H9 (cell line): ENCODE measurements around the gene KIF13A. TPM values are rescaled to one million over a fixed set of nuclear protein-coding genes. Genes with fewer than 3 reads are reported as not detected.

Experiments used
- DNase-seq: peaks from one replicate; pipeline ENCODE4 v3.0.0-alpha.2; 2017
- H2AFZ ChIP-seq: one replicate; pipeline ENCODE4 v1.6.1; 2013; ENCODE audit warnings: mild to moderate bottlenecking, low read length, control low read depth, moderate library complexity
- H2AK5ac ChIP-seq: 2 replicates; pipeline ENCODE4 v1.6.1; 2013; ENCODE audit warnings: low read length, control low read depth, mixed read lengths; ENCODE audit not compliant: insufficient read length
- H2BK120ac ChIP-seq: one replicate; pipeline ENCODE4 v1.6.1; 2013; ENCODE audit warnings: low read depth, mild to moderate bottlenecking, low read length, control low read depth, inconsistent platforms; ENCODE audit not compliant: poor library complexity, severe bottlenecking
- H2BK12ac ChIP-seq: 2 replicates; pipeline ENCODE4 v1.6.1; 2013; ENCODE audit warnings: low read length, control low read depth, mixed read lengths, low read depth; ENCODE audit not compliant: insufficient read length
- H2BK15ac ChIP-seq: 2 replicates; pipeline ENCODE4 v1.6.1; 2013; ENCODE audit warnings: low read depth, low read length, control low read depth
- H2BK20ac ChIP-seq: one replicate; pipeline ENCODE4 v1.6.1; 2013; ENCODE audit warnings: low read depth, mild to moderate bottlenecking, low read length, control low read depth, inconsistent platforms; ENCODE audit not compliant: poor library complexity, severe bottlenecking
- H2BK5ac ChIP-seq: 2 replicates; pipeline ENCODE4 v1.6.1; 2013; ENCODE audit warnings: low read length, control low read depth, mixed read lengths; ENCODE audit not compliant: insufficient read length
- H3K14ac ChIP-seq: 2 replicates; pipeline ENCODE4 v1.6.1; 2013; ENCODE audit warnings: low read length, control low read depth; ENCODE audit not compliant: insufficient read depth
- H3K18ac ChIP-seq: 2 replicates; pipeline ENCODE4 v1.6.1; 2013; ENCODE audit warnings: low read depth, mild to moderate bottlenecking, mixed read lengths, low read length, control low read depth; ENCODE audit not compliant: insufficient read length
- H3K23ac ChIP-seq: 2 replicates; pipeline ENCODE4 v1.6.1; 2013; ENCODE audit warnings: low read length, control low read depth, mixed read lengths, low read depth; ENCODE audit not compliant: insufficient read length
- H3K23me2 ChIP-seq: 2 replicates; pipeline ENCODE4 v1.6.1; 2013; ENCODE audit warnings: low read depth, mild to moderate bottlenecking, mixed read lengths, low read length, control low read depth; ENCODE audit not compliant: insufficient read length, poor library complexity, severe bottlenecking
- H3K27ac ChIP-seq: 2 replicates; pipeline ENCODE4 v1.5.1; 2013; ENCODE audit warnings: low read length, control low read depth, mixed read lengths, low read depth; ENCODE audit not compliant: insufficient read length
- H3K27me3 ChIP-seq: 2 replicates; pipeline ENCODE4 v1.6.1; 2013; ENCODE audit warnings: low read length, control low read depth, inconsistent platforms; ENCODE audit not compliant: insufficient read depth
- H3K4ac ChIP-seq: 2 replicates; pipeline ENCODE4 v1.6.1; 2013; ENCODE audit warnings: low read depth, mild to moderate bottlenecking, control low read depth, inconsistent platforms, low read length, moderate library complexity
- H3K4me1 ChIP-seq: 2 replicates; pipeline ENCODE4 v1.6.1; 2013; ENCODE audit warnings: low read length, control low read depth, inconsistent platforms; ENCODE audit not compliant: insufficient read depth
- H3K4me2 ChIP-seq: 2 replicates; pipeline ENCODE4 v1.6.1; 2013; ENCODE audit warnings: low read length, control low read depth, mixed read lengths; ENCODE audit not compliant: insufficient read length, insufficient read depth
- H3K56ac ChIP-seq: 2 replicates; pipeline ENCODE4 v1.6.1; 2013; ENCODE audit warnings: low read depth, mild to moderate bottlenecking, mixed read lengths, low read length, control low read depth; ENCODE audit not compliant: insufficient read length
- H3K79me1 ChIP-seq: 2 replicates; pipeline ENCODE4 v1.6.1; 2013; ENCODE audit warnings: low read depth, mild to moderate bottlenecking, moderate library complexity, low read length, control low read depth, inconsistent platforms; ENCODE audit not compliant: insufficient read depth, poor library complexity, severe bottlenecking
- H3K79me2 ChIP-seq: 2 replicates; pipeline ENCODE4 v1.6.1; 2013; ENCODE audit warnings: low read length, control low read depth, inconsistent platforms; ENCODE audit not compliant: insufficient read depth
- H3K9ac ChIP-seq: 2 replicates; pipeline ENCODE4 v1.6.1; 2013; ENCODE audit warnings: low read length, control low read depth, mixed read lengths; ENCODE audit not compliant: insufficient read length; ENCODE audit errors: extremely low read depth
- H3K9me3 ChIP-seq: one replicate; pipeline ENCODE4 v1.6.1; 2013; ENCODE audit warnings: low read depth, low read length, inconsistent platforms; ENCODE audit not compliant: control insufficient read depth
- H3T11ph ChIP-seq: one replicate; pipeline ENCODE4 v1.6.1; 2013; ENCODE audit warnings: mild to moderate bottlenecking, low read length, control low read depth, inconsistent platforms
- H4K20me1 ChIP-seq: one replicate; pipeline ENCODE4 v1.6.1; 2013; ENCODE audit not compliant: control insufficient read depth, insufficient read length, insufficient read depth
- H4K5ac ChIP-seq: 2 replicates; pipeline ENCODE4 v1.6.1; 2013; ENCODE audit warnings: low read depth, mild to moderate bottlenecking, mixed read lengths, low read length, control low read depth; ENCODE audit not compliant: insufficient read length
- H4K8ac ChIP-seq: replicated peaks from 2 replicates; pipeline ENCODE4 v1.6.1; 2013; ENCODE audit warnings: low read length, control low read depth, mixed read lengths, low read depth; ENCODE audit not compliant: insufficient read length
- H4K91ac ChIP-seq: 2 replicates; pipeline ENCODE4 v1.6.1; 2013; ENCODE audit warnings: low read depth, mild to moderate bottlenecking, moderate library complexity, mixed read lengths, low read length, control low read depth; ENCODE audit not compliant: insufficient read length
- H3K27ac Mint-ChIP-seq, 3 experiments: 2 replicates in 2 of 3; 3 replicates in 1 of 3; pipeline ENCODE4 v1.8.0; 2020 to 2021; ENCODE audit warnings: mixed read lengths in 3 of 3, mild to moderate bottlenecking in 1 of 3, moderate library complexity in 1 of 3
- H3K27me3 Mint-ChIP-seq: 2 replicates; pipeline ENCODE4 v1.8.0; 2021; ENCODE audit warnings: low read depth, mild to moderate bottlenecking, moderate library complexity, mixed read lengths
- H3K36me3 Mint-ChIP-seq, 3 experiments: 2 replicates in 2 of 3; 3 replicates in 1 of 3; pipeline ENCODE4 v1.8.0; 2020 to 2021; ENCODE audit warnings: low read depth in 3 of 3, mixed read lengths in 3 of 3; ENCODE audit not compliant: insufficient read depth in 1 of 3
- H3K4me1 Mint-ChIP-seq, 2 experiments: 2 replicates each; pipeline ENCODE4 v1.8.0; 2020; ENCODE audit warnings: mixed read lengths in 2 of 2
- H3K4me3 Mint-ChIP-seq, 2 experiments: 2 replicates in 1 of 2; 3 replicates in 1 of 2; pipeline ENCODE4 v1.8.0; 2020 to 2021; ENCODE audit warnings: mild to moderate bottlenecking in 2 of 2, mixed read lengths in 2 of 2, moderate library complexity in 1 of 2
- H3K9me3 Mint-ChIP-seq, 2 experiments: 2 replicates in 1 of 2; 3 replicates in 1 of 2; pipeline ENCODE4 v1.8.0; 2020; ENCODE audit warnings: mild to moderate bottlenecking in 2 of 2, mixed read lengths in 2 of 2, moderate library complexity in 1 of 2
- CTCF ChIP-seq: fragments of 200-600 bp; sonication (generic); conservative IDR thresholded peaks from 3 replicates; pipeline ENCODE4 v1.8.0; 2021; ENCODE audit warnings: antibody characterized with exemption, mild to moderate bottlenecking
- WGBS: extraction: QIAGEN DNeasy Blood & Tissue Kit; methylation state at CpG from one replicate; pipeline ENCODE4 v1.1.7; 2013; ENCODE audit warnings: missing lambda C conversion rate, low lambda C conversion rate, mixed read lengths; ENCODE audit not compliant: insufficient read length; ENCODE audit errors: extremely low coverage; 5-methylcytosine and 5-hydroxymethylcytosine counted together
- total RNA-seq: library from RNA; stranded (reverse); gene quantifications from 2 replicates; pipeline ENCODE4 v1.2.1, GENCODE V29; 2021

Gene KIF13A
- total RNA-seq, 1 experiment from 2014 or later: 38.2 TPM

DNA sequence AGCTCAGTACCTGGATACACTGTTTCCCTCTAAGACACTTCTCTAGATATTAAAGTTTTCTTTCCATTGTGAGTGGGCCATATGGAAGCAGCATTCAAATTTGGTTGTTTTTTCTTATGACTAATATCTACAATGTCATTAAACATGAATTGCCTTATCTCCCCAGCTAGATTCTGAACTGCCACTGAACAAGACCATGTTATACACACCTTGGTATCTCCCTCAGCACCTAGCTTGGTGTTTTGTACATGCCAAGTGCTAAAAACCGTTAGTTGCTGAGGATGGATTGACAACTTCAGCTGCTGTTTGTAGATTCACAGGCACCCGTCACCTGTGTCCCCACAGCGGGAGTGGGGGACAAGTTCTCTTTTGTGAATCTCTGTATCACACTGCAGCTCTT lies 131.1 kb downstream of the KIF13A start:
- Histone ChIP-seq H2BK12ac (no peak overlapping the region), H3K79me1 (no peaks in the 10 kb centered on the region)
- no peak for TF ChIP-seq CTCF

More for the DNA sequence above, 131.1 kb downstream of the KIF13A start:
- Histone ChIP-seq H3K18ac (no peak overlapping the region), H4K91ac (no peak overlapping the region), H2BK20ac (no peak overlapping the region), H3K79me2 (no peaks in the 10 kb centered on the region), H3K14ac (no peak overlapping the region), H3K56ac (no peak overlapping the region), H2AK5ac (no peak overlapping the region), H4K5ac (no peak overlapping the region), H2BK15ac (no peak overlapping the region), H3K9me3 (no peaks in the 10 kb centered on the region), H4K20me1 (no peaks in the 10 kb centered on the region), H2BK5ac (no peak overlapping the region), H3K27me3 (no peaks in the 10 kb centered on the region), H3K4me1 (no peaks in the 10 kb centered on the region), H3K23me2 (no peaks in the 10 kb centered on the region), H3K23ac (no peak overlapping the region), H3K4ac (no peak overlapping the region), H4K8ac (no peak overlapping the region), H3T11ph (no peak overlapping the region), H2BK120ac (no peak overlapping the region), H3K4me2 (no peak overlapping the region), H2AFZ (no peak overlapping the region), H3K9ac (no peak overlapping the region), H3K27ac (no peak overlapping the region)
- no peaks in the 10 kb centered on the region for H3K9me3 Mint-ChIP-seq
- no peak overlapping the region for H3K27ac Mint-ChIP-seq
- no CpG with 5 or more reads among the region's 3 CpGs for WGBS
- DNase-seq: no peak
- H3K27me3 Mint-ChIP-seq: no peaks in the 10 kb centered on the region
- H3K4me1 Mint-ChIP-seq: peaks cover 0 to under 1% of the 10 kb centered on the region in 2 experiments; a peak in 1 of 4 replicates
- H3K36me3 Mint-ChIP-seq: peaks cover 0 to 2% (median 0%) of the 10 kb centered on the region in 3 experiments; a peak in 2 of 7 replicates
- H3K4me3 Mint-ChIP-seq: no peak overlapping the region
